Right lobe of liver (tissue), 6 donors: ENCODE data around the gene RHO. TPM values are rescaled to one million over a fixed set of nuclear protein-coding genes. Genes with fewer than 3 reads are reported as not detected.
A peak's percentile ranks its signal among the peaks of the same experiment; 100 is the strongest.

ENCODE experiments used
- ATAC-seq, 4 donors: fragments of 200-7000 bp; cut with Tn5 transposase; one replicate each; pipeline ENCODE4 v1.9.1; 2020; ENCODE audit warnings: mild to moderate bottlenecking in 4 of 4, moderate library complexity in 4 of 4
- DNase-seq, 3 donors: peaks; one replicate each; pipeline ENCODE4 v3.0.0-alpha.2; 2020
- H3K27ac ChIP-seq, 3 donors: fragments of 200-600 bp; one replicate each; pipeline ENCODE4 v1.8.0; 2022
- H3K27me3 ChIP-seq, 2 donors: fragments of 200-600 bp; one replicate each; pipeline ENCODE4 v1.8.0; 2022
- H3K36me3 ChIP-seq, 4 donors: fragments of 200-600 bp; sonication (generic) in 1 of 4; one replicate each; pipeline versions ENCODE4 v1.5.1 to v1.8.0; 2017 to 2022; ENCODE audit warnings: control low read depth in 1 of 4
- H3K4me1 ChIP-seq, 4 donors: fragments of 200-600 bp; sonication (generic) in 1 of 4; one replicate each; pipeline versions ENCODE4 v1.5.1 to v1.8.0; 2017 to 2022; ENCODE audit warnings: control low read depth in 1 of 4
- H3K4me3 ChIP-seq, 3 donors: fragments of 200-600 bp; one replicate each; pipeline ENCODE4 v1.8.0; 2022
- H3K9me3 ChIP-seq, 4 donors: fragments of 200-600 bp; sonication (generic) in 1 of 4; one replicate each; pipeline versions ENCODE4 v1.5.1 to v1.8.0; 2017 to 2022; ENCODE audit warnings: control low read depth in 1 of 4
- CTCF ChIP-seq, 4 donors: fragments of 200-600 bp in 3 of 4; fragments of 450-650 bp in 1 of 4; IDR thresholded peaks; one replicate each; pipeline versions ENCODE4 v1.5.1 to v1.8.0; 2016 to 2022; ENCODE audit warnings: antibody characterized with exemption in 4 of 4, mild to moderate bottlenecking in 2 of 4
- POLR2A ChIP-seq: fragments of 450-650 bp; IDR thresholded peaks from one replicate; pipeline ENCODE4 v1.6.1; 2017; ENCODE audit warnings: antibody characterized with exemption, mild to moderate bottlenecking
- WGBS: methylation state at CpG from one replicate; pipeline ENCODE4 v1.1.6; 2018; ENCODE audit warnings: low coverage, low lambda C conversion rate; ENCODE audit not compliant: insufficient coverage; ENCODE audit errors: missing lambda C conversion rate; 5-methylcytosine and 5-hydroxymethylcytosine counted together
- intact Hi-C, 2 donors: fragments of 100-400 bp; cut with DNase I; formaldehyde crosslinking; loops; one replicate each; pipeline versions ENCODE4 v1.11.2 to v1.14.1; 2022
- total RNA-seq, 6 experiments: library from RNA; depleted of rRNA in 2 of 6; stranded (reverse); fragments of >200 nt in 2 of 6; fragmentation: NEBNext Ultra II Directional in 3 of 6; extraction: Animal tissue kit (Norgen Biotek cat#: 25700) in 3 of 6; gene quantifications; one replicate each; pipeline versions ENCODE4 v1.1.0 to v1.2.4, GENCODE V29; 2016 to 2023
- donor health status: DM: no; HTN: yes; CAD: no.
- donor health status: DM: no; HTN: no; CAD: no.
- donor health status: DM: no; HTN: no; CAD: no.
- donor health status: DM: no; HTN: yes; CAD: no.
- donor health status: DM: no; HTN: yes; CAD: no.

Gene RHO
- total RNA-seq, 6 experiments from 2014 or later = not detected

GRCh38 chr3:129560269-129560787 lies 31.9 kb downstream of the RHO start:
- Histone ChIP-seq H3K4me1 (no peaks in the 10 kb centered on the region), H3K27ac (no peak overlapping the region), H3K9me3 (no peaks in the 10 kb centered on the region), H3K4me3 (no peak overlapping the region), H3K27me3 (no peaks in the 10 kb centered on the region), H3K36me3 (no peaks in the 10 kb centered on the region)
- WGBS = 51% methylated on average over 7 of the region's 16 CpGs
- intact Hi-C loops = no loop called here
- no peak for DNase-seq
- ATAC-seq = no peak
- TF ChIP-seq POLR2A (no peak), CTCF (IDR thresholded peaks at IDR 0.05) (no peak)

GRCh38 chr3:129560911-129561594 lies 32.6 kb downstream of the RHO start:
- H3K4me1 ChIP-seq = no peaks in the 10 kb centered on the region
- 50% methylated on average over 10 of the region's 18 CpGs for WGBS

GRCh38 chr3:129561619-129562248 lies 33.3 kb downstream of the RHO start:
- DNase-seq (no peak), ATAC-seq (no peak)
- Histone ChIP-seq H3K36me3 (no peaks in the 10 kb centered on the region), H3K9me3 (no peaks in the 10 kb centered on the region), H3K4me1 (no peaks in the 10 kb centered on the region), H3K27ac (no peak overlapping the region), H3K4me3 (no peak overlapping the region), H3K27me3 (no peaks in the 10 kb centered on the region)
- intact Hi-C loops = no loop called here
- WGBS = 70% methylated on average over 2 of the region's 18 CpGs
- TF ChIP-seq CTCF (IDR thresholded peaks at IDR 0.05) (no peak), POLR2A (no peak)

More at GRCh38 chr3:129560911-129561594, 32.6 kb downstream of the RHO start:
- ATAC-seq = peak; percentile 64 to 67 (median 66)
- Histone ChIP-seq H3K9me3 (no peaks in the 10 kb centered on the region), H3K4me3 (no peak overlapping the region), H3K27ac (peak overlapping the region in 1 of 3 donors; percentile 51), H3K27me3 (no peaks in the 10 kb centered on the region), H3K36me3 (no peaks in the 10 kb centered on the region)
- peak in 2 of 3 donors; percentile 55 to 63 for DNase-seq
- TF ChIP-seq CTCF (IDR thresholded peaks at IDR 0.05) = no peak
- no peak for TF ChIP-seq POLR2A
- intact Hi-C loops = no loop called here

GRCh38 chr3:129562803-129563202 lies 34.4 kb downstream of the RHO start:
- no CpG with 5 or more reads among the region's 19 CpGs for WGBS
- Histone ChIP-seq H3K4me3 (no peak overlapping the region), H3K4me1 (no peaks in the 10 kb centered on the region), H3K27me3 (no peaks in the 10 kb centered on the region), H3K9me3 (no peaks in the 10 kb centered on the region), H3K36me3 (no peaks in the 10 kb centered on the region), H3K27ac (no peak overlapping the region)
- intact Hi-C loops = no loop called here
- DNase-seq = no peak
- ATAC-seq = no peak
- no peak for TF ChIP-seq POLR2A
- TF ChIP-seq CTCF (IDR thresholded peaks at IDR 0.05) = no peak
